H1 (cell line): ENCODE data around the gene RPS6KL1. TPM values are rescaled to one million over a fixed set of nuclear protein-coding genes. Genes with fewer than 3 reads are reported as not detected.

Experiments used
- CTCF ChIA-PET: fragments of 300-600 bp; sonication (Branson Sonifier 250); formaldehyde crosslinking; loops from one replicate; lab custom pipeline; 2021; ENCODE audit not compliant: partially characterized antibody; lab: Charles Lee
- POLR2A ChIA-PET: fragments of 300-600 bp; sonication (Branson Sonifier 250); formaldehyde crosslinking; loops from one replicate; lab custom pipeline; 2021; ENCODE audit warnings: inconsistent platforms; ENCODE audit not compliant: partially characterized antibody; lab: Charles Lee
- DNase-seq, 2 experiments: peaks; one replicate each; pipeline versions ENCODE4 v3.0.0 to v3.0.0-alpha.2; 2010 to 2022; ENCODE audit warnings: low spot score in 2 of 2, low read depth in 1 of 2, mixed read lengths in 1 of 2
- FAIRE-seq: peaks from 2 replicates; lab custom pipeline; 2011; peaks lifted over from hg19 to GRCh38; lab: Jason Lieb, UNC
- H2AFZ ChIP-seq: 2 replicates; pipeline ENCODE4 v1.8.1; 2012; ENCODE audit warnings: low read length, inconsistent platforms
- H2AK5ac ChIP-seq: 2 replicates; pipeline ENCODE4 v1.6.1; 2013; ENCODE audit warnings: low read depth, low read length
- H2BK120ac ChIP-seq: replicated peaks from 2 replicates; pipeline ENCODE3; 2013; ENCODE audit warnings: low read depth, low read length, inconsistent platforms
- H2BK12ac ChIP-seq: 2 replicates; pipeline ENCODE4 v1.6.1; 2013; ENCODE audit warnings: low read depth, low read length
- H2BK15ac ChIP-seq: 2 replicates; pipeline ENCODE4 v1.6.1; 2013; ENCODE audit warnings: low read length
- H2BK20ac ChIP-seq: 2 replicates; pipeline ENCODE4 v1.6.1; 2013; ENCODE audit warnings: low read length
- H2BK5ac ChIP-seq: 2 replicates; pipeline ENCODE4 v1.6.1; 2013; ENCODE audit warnings: low read depth, low read length
- H3K14ac ChIP-seq: 2 replicates; pipeline ENCODE4 v1.6.1; 2013; ENCODE audit warnings: inconsistent platforms; ENCODE audit not compliant: insufficient read length
- H3K18ac ChIP-seq: 2 replicates; pipeline ENCODE4 v1.6.1; 2013; ENCODE audit warnings: low read length; ENCODE audit errors: extremely low read depth
- H3K23ac ChIP-seq: 2 replicates; pipeline ENCODE4 v1.6.1; 2013; ENCODE audit warnings: inconsistent platforms; ENCODE audit not compliant: insufficient read length
- H3K23me2 ChIP-seq: 2 replicates; pipeline ENCODE4 v1.6.1; 2013; ENCODE audit warnings: low read depth, low read length
- H3K27ac ChIP-seq: 2 replicates; pipeline ENCODE4 v1.6.1; 2011; ENCODE audit warnings: low read depth, low read length, inconsistent platforms
- H3K27me3 ChIP-seq, 4 experiments: replicated peaks in 1 of 4; 1 replicate in 1 of 4; 2 replicates in 3 of 4; pipeline versions ENCODE4 v1.6.1 to v1.8.1; 2011 to 2013; ENCODE audit warnings: low read length in 3 of 4, mild to moderate bottlenecking in 3 of 4, inconsistent platforms in 2 of 4, mixed read lengths in 2 of 4, moderate library complexity in 1 of 4; ENCODE audit not compliant: control insufficient read depth in 3 of 4, insufficient read depth in 3 of 4; ENCODE audit errors: extremely low read depth in 1 of 4
- H3K36me3 ChIP-seq, 4 experiments: 2 replicates each; pipeline versions ENCODE4 v1.6.1 to v1.8.1; 2011 to 2013; ENCODE audit warnings: mild to moderate bottlenecking in 4 of 4, low read length in 3 of 4, moderate library complexity in 2 of 4, control low read depth in 1 of 4, inconsistent platforms in 1 of 4; ENCODE audit not compliant: insufficient read depth in 4 of 4, control insufficient read depth in 2 of 4
- H3K4ac ChIP-seq: replicated peaks from 2 replicates; pipeline ENCODE3; 2013; ENCODE audit warnings: low read length, low read depth, mixed read lengths, inconsistent platforms; ENCODE audit not compliant: insufficient read length
- H3K4me1 ChIP-seq, 4 experiments: replicated peaks in 1 of 4; 1 replicate in 1 of 4; 2 replicates in 3 of 4; pipeline versions ENCODE4 v1.6.1 to v1.8.1; 2011 to 2013; ENCODE audit warnings: low read length in 3 of 4, inconsistent platforms in 2 of 4, mixed read lengths in 1 of 4; ENCODE audit not compliant: insufficient read depth in 4 of 4, control insufficient read depth in 3 of 4
- H3K4me2 ChIP-seq, 2 experiments: 2 replicates each; pipeline versions ENCODE4 v1.6.1 to v1.8.1; 2011 to 2013; ENCODE audit warnings: low read depth in 2 of 2, low read length in 2 of 2, control low read depth in 1 of 2, inconsistent platforms in 1 of 2, mild to moderate bottlenecking in 1 of 2; ENCODE audit not compliant: insufficient read depth in 1 of 2
- H3K4me3 ChIP-seq, 4 experiments: fragments of 200-600, 300-600 bp in 1 of 4; sonication (generic), shearing (Covaris generic), sonication (Bioruptor Twin) in 1 of 4; 2 replicates each; pipeline versions ENCODE4 v1.5.1 to v1.8.1; 2011 to 2016; ENCODE audit warnings: low read length in 4 of 4, low read depth in 3 of 4, control low read depth in 2 of 4, inconsistent platforms in 2 of 4, mild to moderate bottlenecking in 2 of 4, mixed read lengths in 1 of 4, moderate library complexity in 1 of 4; ENCODE audit not compliant: insufficient read depth in 2 of 4; ENCODE audit errors: extremely low read depth in 1 of 4
- H3K56ac ChIP-seq: replicated peaks from 2 replicates; pipeline ENCODE3; 2013; ENCODE audit warnings: low read depth, mild to moderate bottlenecking, mixed read lengths, low read length, inconsistent platforms; ENCODE audit not compliant: insufficient read length
- H3K79me1 ChIP-seq: 2 replicates; pipeline ENCODE4 v1.6.1; 2013; ENCODE audit warnings: low read depth, low read length, control low read depth
- H3K79me2 ChIP-seq, 2 experiments: 2 replicates each; pipeline versions ENCODE4 v1.6.1 to v1.8.1; 2012 to 2013; ENCODE audit warnings: low read length in 2 of 2, mild to moderate bottlenecking in 2 of 2, inconsistent platforms in 1 of 2; ENCODE audit not compliant: insufficient read depth in 2 of 2, control insufficient read depth in 1 of 2
- H3K9ac ChIP-seq, 4 experiments: replicated peaks in 1 of 4; 1 replicate in 1 of 4; 2 replicates in 3 of 4; pipeline versions ENCODE4 v1.6.1 to v1.8.1; 2011 to 2013; ENCODE audit warnings: low read depth in 3 of 4, low read length in 3 of 4, control low read depth in 2 of 4, mild to moderate bottlenecking in 2 of 4, moderate library complexity in 2 of 4, inconsistent platforms in 1 of 4; ENCODE audit errors: extremely low read depth in 1 of 4
- H3K9me3 ChIP-seq, 2 experiments: 2 replicates each; pipeline versions ENCODE4 v1.6.1 to v1.8.1; 2012 to 2013; ENCODE audit warnings: mild to moderate bottlenecking in 2 of 2, moderate library complexity in 2 of 2, control low read depth in 1 of 2, inconsistent platforms in 1 of 2, low read depth in 1 of 2, low read length in 1 of 2, mixed read lengths in 1 of 2; ENCODE audit not compliant: insufficient read depth in 2 of 2
- H4K20me1 ChIP-seq, 2 experiments: replicated peaks in 1 of 2; 2 replicates each; pipeline versions ENCODE3 to v1.8.1; 2011 to 2013; ENCODE audit warnings: inconsistent platforms in 2 of 2, low read length in 2 of 2, mild to moderate bottlenecking in 1 of 2; ENCODE audit not compliant: insufficient read depth in 2 of 2, control insufficient read depth in 1 of 2
- H4K5ac ChIP-seq: 2 replicates; pipeline ENCODE4 v1.6.1; 2013; ENCODE audit warnings: low read length, low read depth, mixed read lengths, inconsistent platforms; ENCODE audit not compliant: insufficient read length
- H4K8ac ChIP-seq: 2 replicates; pipeline ENCODE4 v1.8.0; 2013; ENCODE audit warnings: mild to moderate bottlenecking, moderate library complexity, low read length, inconsistent platforms; ENCODE audit not compliant: insufficient read depth; ENCODE audit errors: extremely low read depth
- H4K91ac ChIP-seq: replicated peaks from 2 replicates; pipeline ENCODE3; 2013; ENCODE audit warnings: low read length, mixed read lengths, inconsistent platforms; ENCODE audit not compliant: insufficient read length
- WGBS, 2 experiments: shearing (Covaris generic) in 1 of 2; methylation state at CpG; one replicate each; pipeline versions ENCODE4 v1.1.6 to v1.1.7; 2013 to 2015; ENCODE audit warnings: low lambda C conversion rate in 2 of 2, mixed read lengths in 2 of 2, inconsistent platforms in 1 of 2, low coverage in 1 of 2, missing lambda C conversion rate in 1 of 2; ENCODE audit not compliant: insufficient replicate concordance in 2 of 2, insufficient coverage in 1 of 2, insufficient read length in 1 of 2; ENCODE audit errors: extremely low coverage in 1 of 2, missing lambda C conversion rate in 1 of 2; 5-methylcytosine and 5-hydroxymethylcytosine counted together
- polyA plus RNA-seq, 7 experiments: library from polyadenylated mRNA; depleted of rRNA in 3 of 7; stranded (reverse) in 5 of 7; unstranded in 2 of 7; fragments of >200 nt in 5 of 7; fragments of 200-250 nt in 2 of 7; gene quantifications; 1 replicate in 5 of 7; 2 replicates in 1 of 7; 4 replicates in 1 of 7; pipeline versions ENCODE4 v1.2.1 to v1.2.3, GENCODE V29; 2011 to 2013; ENCODE audit warnings: missing spikeins in 2 of 7, mixed read lengths in 2 of 7
- total RNA-seq: library from RNA; stranded (reverse); fragmentation: NEBNext Ultra II Directional; extraction: Animal tissue kit (Norgen Biotek cat#: 25700); gene quantifications from 2 replicates; pipeline ENCODE4 v1.2.1, GENCODE V29; 2021

RPS6KL1 gene
- total and polyA plus RNA-seq, 2 of the 8 experiments (the other 6 are each of a cell fraction or from before 2014, with no cell fraction given) = 9.8 to 13.8 TPM

GRCh38 chr14:74858022-74858421 lies 65.0 kb downstream of the RPS6KL1 start:
- ChIA-PET POLR2A (interaction anchor here (1.0 to 8.6 kb wide), 3 partner anchors 9 to 48 kb away, joined by 3 to 80 read pairs (median 4); no protein-coding TSS in a partner anchor), CTCF (interaction anchor here (1.0 to 18.3 kb wide), 6 partner anchors 9 to 230 kb away, joined by 3 to 509 read pairs (median 21); partner anchors contain the start of genes DLST and PROX2)
- no peak overlapping the region for H3K18ac ChIP-seq
- H4K8ac ChIP-seq = no peak overlapping the region
- H3K27ac ChIP-seq = no peak overlapping the region
- H3K4me2 ChIP-seq = no peak overlapping the region
- H4K5ac ChIP-seq = no peak overlapping the region
- 0 out of 7 replicates have a peak, but pooled peaks cover 0 to 2% (median 0%) of the 10 kb centered on the region in 4 experiments for H3K4me1 ChIP-seq
- H3K79me2 ChIP-seq = no peaks in the 10 kb centered on the region
- no peaks in the 10 kb centered on the region for H3K27me3 ChIP-seq
- H3K56ac ChIP-seq = no peak overlapping the region
- H2BK120ac ChIP-seq = no peak overlapping the region
- H2BK20ac ChIP-seq = no peak overlapping the region
- no peaks in the 10 kb centered on the region for H3K36me3 ChIP-seq
- DNase-seq (no peak), FAIRE-seq (no peak)
- H3K4ac ChIP-seq = no peak overlapping the region
- no peak overlapping the region for H2AK5ac ChIP-seq
- H2BK12ac ChIP-seq = no peak overlapping the region
- no peaks in the 10 kb centered on the region for H4K20me1 ChIP-seq
- no peak overlapping the region for H2AFZ ChIP-seq
- H4K91ac ChIP-seq = no peak overlapping the region
- 76% methylated on average over 1 of the region's 1 CpG; no CpG with 5 or more reads in 1 of the 2 experiments for WGBS, 2 experiments
- H3K4me3 ChIP-seq = no peak overlapping the region
- H3K9me3 ChIP-seq = no peaks in the 10 kb centered on the region
- no peak overlapping the region for H3K14ac ChIP-seq
- no peaks in the 10 kb centered on the region; the same call in 1 of the 2 replicates for H3K23me2 ChIP-seq
- H3K23ac ChIP-seq = no peak overlapping the region
- H2BK15ac ChIP-seq = no peak overlapping the region
- no peak overlapping the region for H2BK5ac ChIP-seq
- no peaks in the 10 kb centered on the region for H3K79me1 ChIP-seq
- no peak overlapping the region for H3K9ac ChIP-seq
